GM21367 (cell line): ENCODE results near the gene MAJIN.
"Not testable (repeated sequence)": the region's sequence is repeated elsewhere in the genome, so short reads cannot be mapped to it uniquely, and the experiment has no call there.

Experiments used
- ATAC-seq: cut with Tn5 transposase; IDR thresholded peaks from one replicate; pipeline ENCODE4 v1.9.1; 2021; ENCODE audit not compliant: unreplicated experiment

MAJIN gene

DNA sequence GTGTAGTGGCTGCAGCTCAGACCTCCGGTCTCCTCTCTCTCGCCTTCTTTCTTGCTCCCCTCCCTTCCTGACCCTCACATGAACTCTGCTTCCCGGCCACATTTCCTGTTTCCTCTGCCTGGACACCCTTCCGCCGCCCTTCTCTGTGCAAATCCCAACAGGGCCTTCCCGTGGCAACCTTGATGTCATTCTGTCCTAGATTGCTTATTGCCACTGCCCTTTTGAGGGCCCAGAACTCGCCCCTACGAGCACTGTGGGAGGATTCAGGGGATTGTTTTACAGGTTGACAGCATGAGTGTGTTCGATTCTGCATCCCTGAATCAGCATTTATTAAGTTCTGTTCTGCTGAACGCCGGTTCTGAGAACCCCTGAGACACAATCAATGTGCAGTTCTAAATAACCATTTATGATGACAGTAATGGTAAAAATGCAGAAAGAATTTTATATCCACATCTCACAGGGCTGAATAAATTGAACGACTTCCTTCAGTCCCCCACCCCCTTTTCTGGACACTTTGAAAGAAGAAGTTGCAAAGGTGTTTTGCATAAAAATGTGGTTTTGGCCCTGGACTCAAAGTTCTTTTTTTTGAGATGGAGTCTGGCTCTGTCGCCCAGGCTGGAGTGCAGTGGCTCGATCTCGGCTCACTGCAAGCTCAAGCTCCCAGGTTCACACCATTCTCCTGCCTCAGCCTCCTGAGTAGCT lies 18.5 kb upstream of the MAJIN start:
- no peak for ATAC-seq

DNA sequence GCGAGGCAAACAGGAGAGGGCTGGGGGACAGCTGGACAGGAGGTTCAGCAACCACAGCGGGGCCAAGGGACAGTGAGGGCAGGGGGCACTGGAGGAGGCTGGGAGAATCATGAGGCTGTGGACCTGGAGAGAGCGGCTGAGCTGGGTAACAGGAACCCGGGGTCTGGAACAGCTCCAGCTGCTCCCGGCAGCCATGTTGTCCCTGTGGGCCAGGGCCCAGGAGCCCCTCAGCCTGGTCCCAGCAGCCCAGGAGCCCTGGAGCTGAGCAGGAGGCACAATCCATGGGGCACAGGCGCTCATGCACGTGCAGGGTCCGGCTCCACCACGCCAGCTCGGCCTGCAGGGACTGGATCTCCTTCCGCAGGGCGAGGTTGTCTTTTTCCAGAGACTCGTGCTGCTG lies 17.5 kb upstream of the MAJIN start:
- ATAC-seq, result no peak

DNA sequence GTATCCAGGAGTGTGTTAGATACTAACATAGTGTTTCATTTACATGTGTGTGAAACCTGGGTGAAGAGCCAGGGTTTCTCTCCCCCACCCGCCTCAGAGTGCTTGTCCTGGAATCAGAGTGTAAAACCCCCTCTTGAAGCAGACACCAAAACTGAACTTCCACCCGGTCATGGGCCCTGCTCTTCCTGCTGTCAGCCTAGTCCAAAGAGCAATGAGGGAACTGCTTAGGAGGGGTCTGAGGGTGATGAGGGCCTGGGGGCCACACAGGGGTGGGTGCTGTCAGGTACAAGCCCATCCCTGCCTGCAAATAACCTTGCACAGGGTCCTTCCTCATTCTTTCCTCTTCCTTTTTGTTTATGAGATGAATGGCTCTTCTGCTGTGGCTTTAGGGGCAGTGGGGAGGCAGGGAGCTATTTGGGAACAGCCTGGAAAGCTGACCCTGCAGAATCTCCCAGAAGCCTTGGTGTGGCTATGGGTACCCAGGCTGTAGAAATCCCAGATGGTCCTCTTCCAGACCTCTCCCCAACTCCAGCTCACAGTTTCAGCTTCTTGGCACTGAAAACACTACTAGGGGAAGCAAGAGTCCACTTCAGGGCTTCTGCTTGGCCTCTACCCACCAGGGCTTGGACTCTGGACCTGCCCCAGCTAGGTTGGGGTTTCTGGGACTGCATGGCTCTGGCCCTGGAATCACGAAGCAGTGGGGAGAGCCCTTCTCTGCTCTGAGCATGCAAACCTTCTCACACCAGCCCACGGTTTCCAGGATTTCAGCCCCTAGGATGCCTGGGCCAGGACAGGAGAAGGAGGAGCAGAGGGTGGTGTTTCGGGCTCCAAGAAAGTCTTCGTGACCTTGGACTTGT lies 16.3 kb upstream of the MAJIN start:
- no peak for ATAC-seq

DNA sequence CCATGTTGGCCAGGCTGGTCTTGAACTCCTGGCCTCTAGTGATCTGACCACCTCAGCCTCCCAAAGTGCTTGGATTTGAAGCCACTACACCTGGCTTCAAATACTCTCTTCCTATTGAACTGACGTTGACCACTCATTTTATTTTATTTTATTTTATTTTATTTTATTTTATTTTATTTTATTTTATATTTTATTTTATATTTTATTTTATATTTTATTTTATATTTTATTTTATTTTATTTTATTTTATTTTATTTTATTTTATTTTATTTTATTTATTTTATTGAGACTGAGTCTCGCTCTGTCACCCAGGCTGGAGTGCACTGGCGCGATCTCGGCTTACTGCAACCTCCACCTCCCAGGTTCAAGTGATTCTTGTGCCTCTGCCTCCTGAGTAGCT lies 11.4 kb upstream of the MAJIN start:
- ATAC-seq, result not testable (repeated sequence)

DNA sequence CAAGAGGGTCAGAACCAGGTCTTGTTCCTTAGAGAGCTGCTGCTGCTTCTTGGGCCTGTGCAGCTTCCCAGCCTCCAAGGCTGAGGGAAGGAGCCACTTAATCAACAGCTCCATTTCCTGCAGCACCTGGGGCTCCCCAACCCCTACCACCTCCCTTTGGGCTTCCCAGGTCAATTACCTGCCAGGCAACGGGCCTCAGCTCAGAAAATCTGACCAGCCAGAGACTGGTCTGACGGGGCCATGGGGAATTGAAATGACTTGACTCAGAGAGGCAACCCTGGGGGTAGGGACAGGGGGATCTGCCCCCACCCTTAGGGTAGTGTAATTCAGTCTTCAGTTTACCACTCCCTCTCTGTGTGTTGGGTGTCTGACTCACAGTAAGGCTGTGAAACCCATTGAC lies 4.7 kb upstream of the MAJIN start:
- no peak for ATAC-seq

DNA sequence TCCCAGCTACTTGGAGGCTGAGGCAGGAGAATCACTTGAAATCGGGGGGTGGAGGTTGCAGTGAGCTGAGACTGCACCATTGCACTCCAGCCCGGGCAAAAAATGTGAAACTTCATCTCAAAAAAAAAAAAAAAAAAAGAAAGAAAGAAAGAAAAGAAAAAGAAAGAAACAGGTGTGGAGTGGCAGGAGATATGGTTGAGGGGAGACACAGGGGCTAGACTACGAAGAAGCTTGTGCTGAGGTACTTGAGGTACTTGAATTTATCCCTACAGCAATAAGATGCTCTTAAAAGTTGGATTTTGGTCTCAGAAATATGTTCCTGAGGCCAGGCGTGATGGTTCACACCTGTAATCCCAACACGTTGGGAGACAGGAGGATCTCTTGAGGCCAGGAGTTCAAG lies 2.2 kb upstream of the MAJIN start:
- ATAC-seq, result no peak

DNA sequence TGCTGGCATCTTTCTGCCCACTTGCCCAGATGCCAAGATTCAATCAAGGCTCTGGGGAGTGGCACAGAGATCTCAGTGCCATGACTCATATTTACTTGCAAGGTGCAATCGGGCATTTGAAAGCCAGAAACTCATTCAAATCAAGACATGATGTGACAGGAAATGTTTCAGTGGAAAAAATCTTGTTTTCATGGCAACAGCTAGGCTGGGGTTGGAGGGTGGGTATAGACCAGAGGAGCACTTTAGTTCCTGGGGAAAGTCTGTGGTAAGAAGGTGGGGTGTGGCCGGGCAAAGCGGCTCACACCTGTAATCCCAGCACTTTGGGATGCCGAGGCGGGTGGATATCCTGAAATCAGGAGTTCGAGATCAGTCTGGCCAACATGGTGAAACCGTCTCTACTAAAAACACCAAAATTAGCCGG lies 1.2 kb downstream of the MAJIN start:
- ATAC-seq, result no peak

DNA sequence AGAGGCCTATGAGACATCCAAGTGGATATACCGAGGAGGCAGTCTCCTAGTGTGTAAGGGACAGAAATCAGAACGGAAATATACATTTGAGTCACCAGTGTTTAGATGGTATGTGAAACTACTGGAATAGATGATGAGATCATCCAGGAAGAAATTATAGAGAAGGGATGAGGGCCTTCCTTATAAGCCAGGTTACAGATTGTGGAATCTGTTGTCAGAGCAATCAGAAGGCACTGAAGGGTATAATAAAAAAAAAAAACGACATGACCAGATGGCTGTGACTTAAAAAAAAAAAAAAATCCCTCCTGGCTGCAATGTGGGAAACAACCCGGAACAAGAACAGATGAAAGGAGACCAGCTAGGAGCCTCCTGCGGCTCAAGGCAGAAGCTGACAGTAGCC lies 2.7 kb downstream of the MAJIN start:
- ATAC-seq, result no peak

DNA sequence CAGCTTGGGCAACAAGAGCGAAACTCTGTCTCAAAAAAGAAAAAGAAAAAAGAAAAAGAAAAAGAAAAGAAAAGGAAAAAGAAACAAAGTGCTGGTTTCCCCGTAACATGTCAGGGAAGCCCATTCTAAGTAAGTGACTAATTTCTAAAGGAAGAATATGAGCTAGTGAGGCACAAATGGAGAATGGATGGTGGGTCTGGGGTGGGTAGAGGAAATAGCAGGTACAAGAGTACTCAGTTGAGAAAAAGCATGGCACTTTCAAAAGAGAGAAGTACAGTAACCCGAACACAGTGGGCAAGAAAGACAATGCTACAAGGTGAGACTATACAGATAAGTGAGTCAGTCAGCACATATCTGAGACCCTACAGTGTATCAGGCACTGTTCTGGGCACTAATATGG lies 4.5 kb downstream of the MAJIN start:
- no peak for ATAC-seq

DNA sequence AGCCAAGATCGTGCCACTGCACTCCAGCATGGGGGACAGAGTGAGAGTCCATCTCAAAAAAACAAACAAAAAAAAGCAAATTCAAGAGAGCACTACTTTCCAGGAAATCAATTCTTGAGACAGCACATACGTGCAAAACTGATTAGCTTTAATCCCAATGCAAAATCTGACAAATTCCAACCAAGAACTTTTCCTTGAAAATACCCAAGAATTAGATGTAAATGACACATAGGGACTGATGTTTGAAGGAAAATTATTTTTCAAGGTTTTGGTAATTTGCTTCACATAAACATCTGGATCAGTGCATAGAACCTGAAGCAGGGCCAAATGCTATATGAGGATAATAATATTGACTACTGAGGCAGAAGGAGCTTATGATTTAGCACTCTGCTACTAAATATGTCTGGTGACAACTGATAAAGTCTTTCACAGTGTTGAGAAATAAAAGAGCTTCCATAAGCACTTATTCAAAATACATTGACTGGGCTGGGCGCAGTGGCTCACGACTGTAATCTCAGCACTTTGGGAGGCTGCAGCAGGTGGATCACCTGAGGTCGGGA lies 8.8 kb downstream of the MAJIN start:
- no peak for ATAC-seq

DNA sequence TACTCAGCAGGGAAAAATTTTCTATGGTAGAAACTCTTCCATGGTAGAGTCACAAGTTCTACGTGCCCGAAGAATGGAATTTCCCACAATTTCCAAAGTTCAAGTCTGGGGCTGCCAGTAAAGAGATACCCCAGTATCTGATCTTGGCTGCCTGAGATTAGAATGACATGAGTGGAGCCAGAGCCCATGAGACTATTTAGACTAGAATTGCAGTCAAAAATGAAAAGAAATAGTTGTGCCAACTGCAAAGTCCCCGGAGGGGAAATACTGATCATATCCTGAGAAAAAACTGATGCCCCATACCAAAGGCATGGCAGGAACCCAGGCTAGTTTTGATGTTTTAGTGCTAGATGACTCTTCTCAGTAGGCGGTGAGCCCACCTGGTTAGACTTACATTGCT lies 11.2 kb downstream of the MAJIN start:
- ATAC-seq, result no peak

DNA sequence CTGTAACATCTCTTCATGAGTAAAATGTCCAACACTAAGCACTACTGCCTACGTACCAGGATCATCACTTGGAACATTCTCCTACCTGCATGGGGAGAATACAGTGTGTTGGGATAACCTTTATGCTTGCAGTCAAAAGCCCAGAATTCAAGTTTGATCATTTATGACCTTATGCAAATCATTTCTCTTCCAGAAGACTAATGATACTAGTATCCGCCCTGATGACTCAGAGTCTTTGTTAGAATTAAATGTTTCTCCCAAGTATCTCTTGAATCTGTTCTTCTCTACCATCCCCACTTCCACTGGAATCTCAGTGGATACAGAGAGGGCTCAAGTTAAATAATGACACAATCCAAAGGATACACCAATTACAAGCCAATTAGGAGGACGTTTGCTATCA lies 12.4 kb downstream of the MAJIN start:
- ATAC-seq, result no peak

DNA sequence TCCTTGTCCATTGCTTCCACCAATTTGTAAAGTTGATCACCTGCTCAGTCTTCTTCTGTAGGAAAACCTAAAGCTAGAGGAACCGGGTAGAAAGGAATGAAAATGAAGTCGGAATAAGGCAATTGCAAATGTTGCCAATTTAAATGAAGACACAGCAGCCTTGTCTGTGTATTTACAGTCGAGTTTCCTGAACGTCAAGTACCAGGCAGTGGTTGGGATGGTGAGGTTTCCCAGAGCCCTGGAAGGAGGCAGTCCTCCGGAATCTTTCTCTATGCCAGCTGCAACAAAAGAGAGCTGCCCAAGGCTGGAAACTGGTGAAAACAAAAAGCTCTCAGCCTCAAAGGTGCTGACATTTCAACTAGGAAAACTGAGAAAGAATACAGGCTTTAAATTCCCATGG lies 17.7 kb downstream of the MAJIN start:
- no peak for ATAC-seq

DNA sequence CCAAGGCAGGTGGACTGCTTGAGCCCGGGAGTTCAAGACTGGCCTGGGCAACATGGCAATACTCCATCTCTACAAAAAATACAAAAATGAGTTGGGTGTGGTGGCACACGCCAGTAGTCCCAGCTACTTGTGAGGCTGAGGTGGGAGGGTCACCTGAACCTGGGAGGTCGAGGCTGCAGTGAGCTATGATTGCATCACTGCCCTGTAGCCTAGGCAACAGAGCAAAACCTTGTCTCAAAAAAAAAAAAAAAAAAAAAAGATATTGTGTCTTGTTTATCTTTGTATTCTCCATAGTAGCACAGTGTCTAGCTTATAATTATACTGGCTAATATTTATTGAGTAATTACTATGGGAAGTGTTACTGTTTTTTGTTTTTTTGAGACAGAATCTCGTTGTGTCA lies 20.4 kb downstream of the MAJIN start:
- ATAC-seq, result no peak

DNA sequence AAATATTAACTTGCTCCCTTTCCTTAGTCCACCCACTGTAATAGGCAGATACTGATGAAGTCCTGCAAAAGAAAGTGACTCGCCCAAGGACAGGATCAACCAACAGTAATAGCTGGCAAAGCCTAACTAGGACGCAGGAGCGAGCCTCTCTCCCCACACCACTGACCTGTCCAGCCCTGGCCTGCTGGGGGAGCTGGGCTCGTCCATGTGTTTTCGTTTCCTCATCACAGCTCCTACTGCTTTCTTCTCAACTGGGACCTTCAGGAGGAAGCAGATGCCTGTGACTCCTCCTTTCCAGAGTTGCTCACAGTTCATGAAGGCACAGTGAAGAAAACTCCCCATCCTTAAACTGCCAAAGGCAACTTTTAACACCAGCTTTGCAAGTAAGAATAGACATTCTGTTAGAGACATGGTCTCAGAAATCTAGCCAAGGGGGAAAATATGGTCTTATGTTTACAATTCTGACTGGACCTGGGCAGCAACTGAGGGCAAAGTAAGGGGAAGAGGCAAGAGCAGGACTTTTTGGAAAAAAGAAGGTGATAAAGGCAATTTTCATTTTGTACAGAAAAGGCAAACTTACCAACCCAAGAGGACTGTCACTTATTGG lies 24.6 kb downstream of the MAJIN start:
- no peak for ATAC-seq

DNA sequence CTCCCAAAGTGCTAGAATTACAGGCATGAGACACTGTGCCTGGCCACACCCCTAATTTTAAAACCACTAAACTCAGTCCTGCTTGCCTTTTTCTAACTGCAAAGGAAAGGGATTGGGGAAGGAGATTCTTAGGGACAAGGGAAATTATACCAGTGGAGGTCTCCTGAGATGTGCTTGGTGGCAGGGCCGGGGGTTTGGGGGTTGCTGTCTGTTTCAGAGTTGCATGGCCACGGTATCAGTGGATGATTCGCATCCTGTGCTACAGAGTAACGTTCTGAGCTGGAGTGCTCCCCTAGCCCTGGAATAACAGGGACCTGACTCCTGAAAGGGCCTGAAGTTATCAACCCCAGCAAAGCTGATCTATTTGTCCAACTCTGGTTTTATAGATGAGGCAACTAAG lies 35.4 kb downstream of the MAJIN start:
- no peak for ATAC-seq

DNA sequence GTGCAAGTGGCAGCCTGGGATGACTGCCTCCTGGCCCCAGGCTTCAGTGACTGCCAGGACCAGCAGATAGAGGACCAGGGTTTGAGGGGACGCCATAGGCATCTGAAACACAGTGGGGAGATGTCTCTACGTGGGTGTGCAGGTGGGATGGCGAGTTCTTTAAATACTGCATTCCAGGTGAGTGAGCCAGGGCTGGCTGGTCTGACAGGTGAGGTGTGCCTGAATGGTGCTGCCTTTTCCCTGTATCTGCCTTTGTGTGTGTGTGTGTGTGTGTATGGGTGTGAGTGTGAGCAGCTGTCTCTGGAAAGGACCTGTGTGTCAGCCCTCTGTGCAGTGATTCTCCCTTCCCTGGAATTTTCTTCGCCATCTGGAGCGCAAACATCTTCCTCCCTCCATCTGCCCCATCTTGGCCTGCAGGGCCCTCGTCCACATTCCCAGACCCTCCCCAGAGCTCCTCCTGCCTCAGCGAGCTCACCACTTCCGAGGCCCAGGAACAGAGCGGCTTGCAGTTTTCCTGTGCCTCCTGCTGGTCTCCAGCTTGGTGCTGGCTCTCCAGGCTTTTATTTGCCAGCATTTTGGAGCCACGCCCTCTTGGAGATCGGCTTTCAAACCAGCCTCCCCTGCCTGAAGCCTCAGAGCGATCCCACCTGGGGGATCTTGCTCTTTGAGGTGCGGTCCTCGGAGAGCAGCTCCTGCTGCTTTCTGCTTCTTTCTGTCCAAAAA lies 36.4 kb downstream of the MAJIN start, which contains the start of gene GPHA2:
GPHA2 (minus strand) TSS at position 535 of the 723 bp plus-strand sequence; CDS start at position 102, 433 bp downstream.
- ATAC-seq, result no peak

DNA sequence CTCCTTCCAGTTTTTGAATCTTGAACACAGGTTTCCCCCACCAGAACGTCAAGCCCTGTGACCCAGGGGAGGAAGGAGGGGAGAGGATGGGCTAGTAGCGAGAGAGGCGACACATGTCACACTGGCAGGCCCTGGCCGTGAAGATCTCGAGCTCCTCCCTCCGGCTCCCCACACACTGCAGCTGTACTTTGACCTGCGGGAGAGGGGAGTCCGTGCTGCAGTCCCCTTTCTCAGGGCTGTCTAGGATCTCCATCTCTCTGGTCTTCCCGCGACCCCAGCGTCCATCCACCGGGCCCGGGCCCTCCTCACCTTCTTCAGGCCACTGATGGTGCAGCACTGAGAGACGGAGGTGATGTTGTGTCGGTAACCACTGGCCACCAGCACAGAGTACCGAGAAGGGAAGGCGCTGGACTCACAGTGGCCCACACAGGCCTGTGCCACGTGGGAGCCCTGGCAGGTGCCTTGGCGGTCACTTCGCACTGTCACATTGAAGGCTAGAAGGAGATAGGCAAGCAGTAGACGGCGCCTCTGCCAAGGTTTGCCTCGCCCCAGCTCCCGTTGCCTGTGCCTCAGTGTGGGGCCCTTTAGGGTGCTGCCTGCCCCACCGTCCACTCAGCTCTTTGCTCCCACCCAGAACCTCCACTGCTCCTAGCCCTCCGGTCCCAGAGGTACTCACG lies 37.1 kb downstream of the MAJIN start:
- no peak for ATAC-seq

DNA sequence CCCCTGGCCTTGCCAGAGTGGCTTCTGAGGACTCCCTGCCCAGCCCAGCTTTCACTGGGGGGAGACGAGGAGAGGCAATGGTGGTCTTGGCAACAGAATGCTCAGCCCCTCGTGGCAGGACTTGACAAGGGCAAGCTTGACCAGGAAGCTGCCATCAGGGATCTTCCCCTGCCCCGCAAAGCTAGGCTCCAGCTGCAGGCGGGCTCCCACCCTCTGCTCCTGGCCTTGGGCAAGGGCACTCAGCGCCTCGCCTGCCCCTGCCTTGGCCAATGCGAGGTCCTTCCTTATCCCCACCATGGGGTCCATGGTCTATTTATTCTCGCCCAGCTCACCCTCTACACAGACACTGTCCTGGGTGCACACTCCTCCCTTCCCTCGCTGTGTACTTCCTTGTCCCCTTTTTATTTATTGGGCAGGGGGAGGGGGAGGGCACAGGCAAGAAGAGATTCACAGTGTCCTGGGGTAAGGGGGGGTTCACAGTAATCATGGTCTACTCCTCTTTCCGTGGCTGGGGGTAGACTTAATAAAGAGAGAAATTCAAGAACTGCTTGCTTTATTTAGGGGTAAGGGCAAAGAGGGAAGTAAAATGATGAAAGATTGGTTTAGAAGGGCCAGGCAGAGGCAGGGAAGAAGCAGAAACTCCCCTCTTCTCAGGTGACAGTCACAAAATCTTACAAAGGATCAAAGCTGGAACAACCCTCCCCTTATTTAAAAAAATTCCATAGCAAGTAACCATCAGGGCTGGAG lies 37.8 kb downstream of the MAJIN start:
- ATAC-seq, result no peak
